ENCODE results near the gene IGHMBP2.
A peak's percentile ranks its signal among the peaks of the same experiment; 100 is the strongest.
"Not testable (repeated sequence)": the region's sequence is repeated elsewhere in the genome, so short reads cannot be mapped to it uniquely, and the experiment has no call there.

The IGHMBP2 gene

DNA sequence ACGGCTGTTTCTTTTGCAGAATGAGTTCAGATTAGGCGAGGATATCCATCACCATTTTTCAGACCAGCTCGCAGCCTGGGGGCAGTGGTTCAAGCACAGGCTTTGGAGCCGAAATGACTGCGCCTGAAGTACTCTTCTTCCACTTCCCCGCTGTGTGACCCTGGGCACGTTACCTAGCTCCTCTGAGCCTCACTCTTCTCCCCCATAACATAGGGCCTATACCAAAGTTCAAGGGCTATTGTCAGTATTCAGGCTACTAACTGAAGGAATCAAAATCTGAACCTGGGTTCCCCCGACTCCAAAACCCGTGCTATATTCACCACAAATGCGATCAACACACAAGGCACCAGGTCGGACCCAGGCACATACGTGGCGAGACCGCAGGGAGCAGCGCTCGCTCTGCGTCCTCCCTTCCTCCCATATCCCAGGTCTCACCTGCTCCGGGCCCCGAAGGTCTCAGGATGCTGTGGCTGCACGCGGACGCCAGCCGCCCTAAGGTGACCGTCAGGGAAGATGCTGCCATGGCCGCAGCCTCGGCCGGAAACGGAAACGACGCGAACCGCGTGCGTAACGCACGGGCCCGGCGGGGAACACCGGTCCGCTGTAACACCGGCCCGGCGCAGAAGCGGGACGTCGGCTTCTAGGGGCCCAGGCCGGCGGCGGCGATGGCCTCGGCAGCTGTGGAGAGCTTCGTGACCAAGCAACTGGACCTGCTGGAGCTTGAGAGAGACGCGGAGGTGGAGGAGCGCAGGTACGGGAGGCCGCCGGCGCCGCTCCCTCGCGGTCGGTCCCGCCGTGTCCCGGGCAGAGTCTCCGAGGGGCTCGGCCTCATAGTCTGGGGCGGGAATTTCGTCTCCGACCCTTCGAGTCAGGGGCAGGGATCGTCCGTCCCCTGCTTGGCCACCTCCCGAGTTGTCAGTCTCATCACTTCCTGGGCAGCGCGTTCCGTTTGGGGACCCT is at the start of gene IGHMBP2, which contains the start of gene MRPL21:
IGHMBP2 (plus strand) TSS at position 604 of the 960 bp plus-strand sequence; CDS start at position 666, 62 bp downstream.
MRPL21 (minus strand) TSS at position 545 of the 960 bp plus-strand sequence; CDS start at position 523, 22 bp downstream.
- peak; percentile 66 to 75 for DNase-seq (ENCODE audit: low read depth in 1 of 2, low spot score in 1 of 2)

DNA sequence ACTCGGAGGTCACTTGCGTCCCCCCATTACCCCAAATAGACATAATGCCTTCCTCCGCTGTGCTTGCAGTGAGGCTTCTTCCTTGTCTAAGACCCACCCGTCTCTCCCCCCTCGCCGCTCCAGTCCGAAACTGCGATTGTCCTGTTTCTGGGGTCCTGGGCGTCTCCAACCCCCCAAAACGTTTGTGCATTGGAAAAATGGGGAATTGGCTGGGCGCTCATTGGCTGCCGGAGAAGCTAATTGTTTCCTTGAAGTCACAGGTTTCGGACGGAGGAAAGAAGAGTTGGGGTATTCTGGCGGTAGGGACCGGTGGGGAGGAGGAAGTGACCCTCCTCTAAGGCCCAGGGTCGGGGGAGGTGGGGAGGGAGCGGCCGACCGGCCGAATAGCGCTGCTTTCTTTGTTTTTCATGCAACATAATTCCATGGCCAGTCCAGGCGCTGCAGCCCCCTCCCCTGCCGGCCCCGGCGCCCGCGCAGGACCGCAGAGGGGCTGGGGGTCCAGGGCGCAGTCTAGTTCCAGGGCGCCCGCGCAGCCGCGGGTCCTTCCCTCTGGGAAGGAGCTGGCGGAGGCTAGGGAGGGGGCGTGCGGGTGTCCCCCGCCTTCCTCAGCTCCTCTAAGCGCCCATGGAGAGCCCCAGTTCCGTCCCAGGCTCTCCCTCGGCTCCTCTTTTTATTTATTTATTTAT is 49.3 kb upstream of the IGHMBP2 start:
- no peak for DNase-seq (ENCODE audit: low read depth in 1 of 2, low spot score in 1 of 2)

- no peak for DNase-seq (ENCODE audit: low read depth in 1 of 2, low spot score in 1 of 2)
These were observed 48.3 kb upstream of the IGHMBP2 start for GRCh38 chr11:68855205-68855981.

DNA sequence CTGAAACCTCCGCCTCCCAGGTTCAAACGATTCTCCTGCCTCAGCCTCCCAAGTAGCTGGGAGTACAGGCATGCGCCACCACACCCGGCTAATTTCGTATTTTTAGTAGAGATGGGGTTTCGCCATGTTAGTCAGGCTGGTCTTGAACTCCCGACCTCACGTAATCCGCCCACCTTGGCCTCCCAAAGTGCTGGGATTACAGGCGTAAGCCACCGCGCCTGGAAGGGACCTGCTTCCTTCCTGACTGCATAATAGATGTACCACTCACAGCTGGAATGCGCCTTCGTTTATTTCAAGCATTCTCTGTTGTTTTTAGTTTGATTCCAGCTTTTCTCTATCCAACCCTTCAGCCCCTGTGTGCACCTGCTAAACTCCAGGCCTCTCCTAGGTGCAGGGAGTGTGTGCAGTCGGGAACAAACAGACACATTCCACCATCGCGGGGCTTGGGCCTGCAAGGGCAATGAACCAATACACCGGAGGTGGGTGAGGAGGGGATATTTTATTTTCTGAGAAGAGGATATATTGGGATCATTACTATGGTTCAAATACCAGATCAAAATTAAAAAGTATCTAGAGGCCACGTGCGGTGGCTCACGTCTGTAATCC is 47.2 kb upstream of the IGHMBP2 start:
- DNase-seq (ENCODE audit: low read depth in 1 of 2, low spot score in 1 of 2), result not testable (repeated sequence)

DNA sequence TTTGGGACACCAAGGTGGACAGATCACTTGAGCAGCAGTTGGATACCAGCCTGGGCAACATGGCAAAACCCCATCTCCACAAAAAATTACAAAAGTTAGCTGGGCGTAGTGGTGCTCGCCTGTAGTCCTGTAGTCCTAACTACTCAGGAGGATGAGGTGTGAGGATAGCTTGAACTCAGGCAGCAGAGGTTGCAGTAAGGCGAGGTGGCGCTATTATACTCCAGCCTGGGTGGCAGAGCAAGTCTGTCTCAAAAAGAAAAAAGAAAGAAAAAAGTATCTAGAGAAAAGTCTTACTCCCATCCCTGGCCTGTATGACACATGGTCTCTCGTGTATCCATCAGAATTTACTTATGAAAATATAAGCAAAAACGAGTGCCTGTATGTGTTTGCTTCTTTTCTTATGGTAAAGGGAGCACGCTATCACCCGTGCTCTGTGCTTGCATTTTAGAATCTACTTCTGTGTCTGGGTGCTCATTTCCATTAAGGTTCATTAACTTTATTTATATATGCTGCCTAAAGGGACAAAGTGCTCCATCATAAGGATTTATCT is 46.6 kb upstream of the IGHMBP2 start:
- no peak for DNase-seq (ENCODE audit: low read depth in 1 of 2, low spot score in 1 of 2)

DNA sequence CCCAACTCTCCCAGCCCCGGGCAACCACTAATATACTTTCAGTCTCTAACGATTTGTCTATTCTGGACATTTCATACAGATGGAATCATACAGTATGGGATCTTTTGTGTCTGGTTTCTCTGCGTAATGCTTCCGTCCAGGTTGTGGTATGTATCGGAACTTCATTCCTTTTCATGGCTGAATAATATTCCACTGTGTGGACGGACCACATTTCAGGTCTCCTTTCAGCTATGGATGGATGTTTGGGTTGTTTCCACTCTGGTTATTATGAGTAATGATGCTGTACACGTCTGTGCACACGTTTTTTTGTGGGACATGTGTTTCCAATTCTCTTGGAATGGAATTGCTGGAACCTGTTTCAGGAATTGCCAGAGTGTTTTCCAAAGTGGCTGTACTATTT is 44.6 kb upstream of the IGHMBP2 start:
- DNase-seq (ENCODE audit: low read depth in 1 of 2, low spot score in 1 of 2), result no peak

- no peak for DNase-seq (ENCODE audit: low read depth in 1 of 2, low spot score in 1 of 2)
These were observed 41.3 kb upstream of the IGHMBP2 start for GRCh38 chr11:68862421-68862820.

GRCh38 chr11:68863553-68864265 is 40.0 kb upstream of the IGHMBP2 start:
- no peak for DNase-seq (ENCODE audit: low read depth in 1 of 2, low spot score in 1 of 2)

GRCh38 chr11:68865241-68865640 is 38.5 kb upstream of the IGHMBP2 start:
- DNase-seq (ENCODE audit: low read depth in 1 of 2, low spot score in 1 of 2), result no peak

- DNase-seq (ENCODE audit: low read depth in 1 of 2, low spot score in 1 of 2), result no peak
These were observed 36.6 kb upstream of the IGHMBP2 start for GRCh38 chr11:68867066-68867465.

DNA sequence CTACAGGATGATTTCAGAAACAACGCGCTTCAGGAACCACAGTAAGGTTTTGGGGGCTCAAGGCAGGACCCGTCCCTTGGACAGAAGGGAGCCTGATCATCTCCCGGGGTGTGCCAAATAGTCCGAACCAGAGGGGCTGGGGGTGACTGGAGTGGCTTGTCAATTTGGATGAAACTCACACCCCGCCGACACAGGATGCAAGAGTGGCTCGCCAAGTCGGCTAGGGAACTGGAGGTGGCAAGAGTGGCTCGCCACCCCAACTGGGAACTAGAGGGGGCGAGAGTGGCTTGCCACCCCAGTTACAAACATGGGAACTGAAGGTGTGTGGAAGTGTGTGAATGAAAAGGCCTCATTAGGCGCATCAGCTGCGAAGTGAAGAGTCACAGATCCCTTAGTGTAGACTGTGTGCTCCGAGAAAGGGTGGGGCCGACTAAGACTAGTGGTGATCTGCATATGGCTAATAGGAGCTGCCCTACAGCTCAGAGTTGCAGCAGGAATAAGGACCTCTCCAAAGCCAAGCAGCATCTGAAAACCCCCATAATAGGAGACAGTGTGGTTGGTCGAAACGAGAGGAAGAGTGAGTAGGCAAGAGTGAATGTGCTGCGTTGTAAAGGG is 35.4 kb upstream of the IGHMBP2 start:
- no peak for DNase-seq (ENCODE audit: low read depth in 1 of 2, low spot score in 1 of 2)

- DNase-seq (ENCODE audit: low read depth in 1 of 2, low spot score in 1 of 2), result no peak
These were observed 33.2 kb upstream of the IGHMBP2 start for GRCh38 chr11:68870470-68870869.

GRCh38 chr11:68872216-68873003 is 31.3 kb upstream of the IGHMBP2 start:
- DNase-seq (ENCODE audit: low read depth in 1 of 2, low spot score in 1 of 2), result no peak

- no peak for DNase-seq (ENCODE audit: low read depth in 1 of 2, low spot score in 1 of 2)
These were observed 25.7 kb upstream of the IGHMBP2 start for GRCh38 chr11:68878022-68878421.

GRCh38 chr11:68880851-68881250 is 22.8 kb upstream of the IGHMBP2 start:
- no peak for DNase-seq (ENCODE audit: low read depth in 1 of 2, low spot score in 1 of 2)

DNA sequence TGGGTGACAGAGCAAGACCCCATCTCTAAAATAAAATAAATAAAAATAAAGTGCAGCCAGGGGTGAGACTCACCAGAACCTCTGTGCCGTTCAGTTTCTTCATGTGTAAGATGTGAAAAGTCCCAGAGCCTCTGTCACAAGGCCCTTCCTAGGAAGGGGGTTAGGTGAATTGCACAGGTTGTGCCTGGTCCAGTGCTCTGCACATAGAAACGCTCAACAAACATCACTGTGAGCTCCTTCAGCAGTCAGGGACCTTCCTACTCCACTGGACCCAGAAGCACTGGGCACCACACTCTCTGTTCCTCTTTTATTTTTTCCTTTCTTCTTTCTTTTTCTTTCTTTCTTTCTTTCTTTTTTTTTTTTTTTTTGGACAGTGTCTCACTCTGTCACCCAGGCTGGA is 22.4 kb upstream of the IGHMBP2 start:
- no peak for DNase-seq (ENCODE audit: low read depth in 1 of 2, low spot score in 1 of 2)

DNA sequence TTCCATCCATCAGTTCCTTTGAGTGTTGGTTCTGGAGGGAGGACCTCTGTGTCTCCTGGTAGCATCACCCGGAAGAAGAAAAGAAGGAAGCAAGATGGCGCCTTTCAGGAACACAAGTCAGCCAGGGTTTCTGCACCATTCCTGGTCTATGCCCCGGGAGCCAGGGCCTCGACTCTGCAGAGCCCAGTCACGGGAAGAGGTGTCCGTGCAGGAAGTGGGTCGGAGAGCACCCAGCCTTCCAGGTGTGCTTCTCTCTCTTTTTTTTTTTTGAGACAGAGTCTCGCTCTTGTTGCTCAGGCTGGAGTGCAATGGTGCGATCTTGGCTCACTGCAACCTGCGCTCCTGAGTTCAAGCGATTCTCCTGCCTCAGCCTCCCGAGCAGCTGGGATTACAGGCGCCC is 21.3 kb upstream of the IGHMBP2 start:
- no peak for DNase-seq (ENCODE audit: low read depth in 1 of 2, low spot score in 1 of 2)

DNA sequence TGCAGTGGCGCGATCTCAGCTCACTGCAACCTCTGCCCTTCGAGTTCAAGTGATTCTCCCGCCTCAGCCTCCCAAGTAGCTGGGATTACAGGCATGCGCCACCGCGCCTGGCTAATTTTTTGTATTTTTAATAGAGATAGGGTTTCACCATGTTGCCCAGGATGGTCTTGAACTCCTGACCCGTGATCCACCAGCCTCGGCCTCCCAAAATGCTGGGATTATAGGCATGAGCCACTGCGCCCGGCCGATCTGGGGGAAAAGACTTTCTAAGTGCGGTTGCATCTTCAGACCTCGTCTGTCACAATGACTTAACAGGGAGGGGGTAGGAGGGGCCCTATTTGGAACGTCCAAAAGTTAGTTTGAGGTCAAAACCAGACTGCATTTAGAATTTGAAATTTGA is 18.9 kb upstream of the IGHMBP2 start:
- not testable (repeated sequence) for DNase-seq (ENCODE audit: low read depth in 1 of 2, low spot score in 1 of 2)

All from activated T-helper 1 cell treated with anti-CD3 and anti-CD28 coated beads, Interleukin-2, amount 50 U/mL, for 16 hours (primary cell).